ENCODE measurements around the gene TRAT1.
"Not testable (repeated sequence)": the region's sequence is repeated elsewhere in the genome, so short reads cannot be mapped to it uniquely, and the experiment has no call there.

The TRAT1 gene, protein sequence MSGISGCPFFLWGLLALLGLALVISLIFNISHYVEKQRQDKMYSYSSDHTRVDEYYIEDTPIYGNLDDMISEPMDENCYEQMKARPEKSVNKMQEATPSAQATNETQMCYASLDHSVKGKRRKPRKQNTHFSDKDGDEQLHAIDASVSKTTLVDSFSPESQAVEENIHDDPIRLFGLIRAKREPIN

DNA sequence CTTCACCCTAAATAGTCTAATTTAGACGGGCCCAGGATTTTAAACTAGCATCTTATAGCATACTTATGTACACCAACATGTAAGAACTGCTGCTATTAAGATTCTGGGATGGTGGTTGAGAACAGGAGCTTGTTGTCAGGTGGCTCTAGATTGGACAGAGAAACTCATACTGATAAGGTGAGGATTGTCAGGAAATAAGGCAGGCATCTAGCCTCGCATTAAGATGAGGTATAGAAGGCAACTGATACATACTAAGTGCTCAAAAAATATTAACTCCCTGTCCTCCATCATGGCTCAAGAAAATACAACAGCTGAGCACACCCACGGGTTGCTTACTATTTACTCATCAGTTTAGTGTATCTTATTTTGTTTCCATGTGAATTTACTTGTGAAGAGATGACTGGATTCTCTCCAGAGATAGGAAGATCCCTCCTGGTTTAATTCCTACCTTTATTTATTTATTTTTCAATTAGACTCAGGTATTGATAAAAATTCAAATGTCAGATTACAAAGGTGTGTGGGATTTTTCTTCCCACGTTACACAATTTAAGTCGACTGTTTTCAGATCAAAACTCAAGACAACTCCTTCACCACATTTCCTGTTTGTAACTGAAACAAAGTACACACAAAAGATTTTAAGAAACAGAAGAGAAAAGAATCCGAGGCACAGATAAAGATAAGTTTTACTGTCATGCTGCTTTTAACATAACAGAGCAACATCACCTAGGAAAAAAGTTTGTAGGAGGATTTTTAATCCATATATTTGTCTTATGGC is at the start of gene TRAT1:
Gene TRAT1 (plus strand): TSS at position 664 of the 775 bp plus-strand sequence. CDS start 142 bp downstream, outside the sequence.
- no peak within 1 kb of the TSS for H3K4me3 ChIP-seq (ENCODE audit: low read depth, low read length)

DNA sequence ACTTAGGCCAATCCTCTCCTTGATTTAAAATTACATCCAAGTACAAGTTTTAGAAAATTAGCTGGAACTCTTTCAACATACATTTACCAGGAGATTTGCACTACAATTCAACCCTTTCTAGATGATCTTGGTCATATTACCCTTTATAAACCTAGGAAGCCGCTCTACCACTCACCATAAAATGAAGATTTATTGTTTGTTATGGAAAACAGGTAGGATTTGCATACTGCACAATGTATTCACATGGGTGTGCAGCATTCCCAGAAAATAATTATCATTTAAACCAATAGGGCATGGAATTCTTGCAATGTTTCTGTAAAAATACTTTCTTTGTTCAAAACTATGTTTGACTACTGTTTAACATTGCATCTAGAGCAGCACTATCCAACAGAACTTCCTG is 46.9 kb upstream of the TRAT1 start:
- H3K4me3 ChIP-seq (ENCODE audit: low read depth, low read length) = no peak overlapping the region

DNA sequence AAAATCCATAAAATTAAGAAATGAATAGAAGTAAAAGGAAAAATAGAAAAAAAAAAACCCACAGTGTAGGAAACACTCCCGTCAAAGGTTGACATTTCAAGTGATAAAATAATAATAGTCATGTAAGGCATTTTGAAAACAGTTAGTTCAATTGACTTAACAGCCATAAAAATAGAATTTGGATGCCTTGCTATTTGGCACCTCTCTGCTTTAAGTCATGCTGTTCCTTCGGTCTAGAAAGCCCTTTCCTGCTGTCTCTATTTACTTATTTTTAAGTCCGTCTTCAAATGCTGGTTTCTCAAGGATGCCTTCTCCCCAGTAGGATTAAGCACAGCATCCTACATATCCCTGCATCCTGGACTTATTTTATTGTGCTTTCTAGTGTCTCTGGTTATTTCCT is 43.1 kb upstream of the TRAT1 start:
- H3K4me3 ChIP-seq (ENCODE audit: low read depth, low read length) = no peak overlapping the region

DNA sequence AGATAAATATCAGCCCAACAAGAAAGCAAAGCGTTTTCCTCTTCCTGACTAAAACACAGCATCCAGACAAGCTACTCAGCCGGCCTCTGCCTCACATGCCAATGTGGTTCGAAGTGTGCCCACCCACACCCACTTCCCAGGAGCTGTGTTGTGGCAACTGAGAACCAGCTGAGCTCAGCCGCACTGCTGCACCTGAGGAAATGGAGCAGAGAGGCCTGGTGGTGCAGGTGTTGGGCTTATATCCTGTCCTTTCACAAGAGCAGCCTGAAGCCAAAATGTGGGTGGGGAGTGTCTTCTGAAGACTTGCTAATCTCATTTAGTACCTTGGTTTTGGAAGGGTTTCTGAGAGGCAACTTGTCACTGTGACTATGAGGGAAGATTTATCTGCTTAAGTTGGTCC is 42.4 kb upstream of the TRAT1 start:
- no peak overlapping the region for H3K4me3 ChIP-seq (ENCODE audit: low read depth, low read length)

DNA sequence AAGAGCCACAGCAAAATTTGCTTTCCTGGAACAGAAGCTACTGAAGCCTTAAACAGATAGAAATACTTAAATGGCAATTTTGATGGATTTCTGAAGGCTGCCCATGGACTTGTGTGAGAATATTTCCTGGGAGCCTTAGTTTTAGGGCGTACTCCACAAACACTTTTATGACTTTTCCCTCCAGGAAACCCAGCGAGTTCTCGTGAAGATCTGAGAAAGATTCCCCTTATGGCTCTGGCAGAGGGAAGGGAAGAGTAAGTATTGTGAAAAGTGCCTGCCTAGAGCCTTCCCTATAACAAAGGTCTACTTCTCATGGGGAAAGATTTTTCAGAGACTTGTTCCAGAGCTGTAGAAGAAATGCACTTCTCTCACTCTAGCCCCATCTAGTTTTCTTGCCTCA is 31.1 kb upstream of the TRAT1 start:
- H3K4me3 ChIP-seq (ENCODE audit: low read depth, low read length) = no peak overlapping the region

DNA sequence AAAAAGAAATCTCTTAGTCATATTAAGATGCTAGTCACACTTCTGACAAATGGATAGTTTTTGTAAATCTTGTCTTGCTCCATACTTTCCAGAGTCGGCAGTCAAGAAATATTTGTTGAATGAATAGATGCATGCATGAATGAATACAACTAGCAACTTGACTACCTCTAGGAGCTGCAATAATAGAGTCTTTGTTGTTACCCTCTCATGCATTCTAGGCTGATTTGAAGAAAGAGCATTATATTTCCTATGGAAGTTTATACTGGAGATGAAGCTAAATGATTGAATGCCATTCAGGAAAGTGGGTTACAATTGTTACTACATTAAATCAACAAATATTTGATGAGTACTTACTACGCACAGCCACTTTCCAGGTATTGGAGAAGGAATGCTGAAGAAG is 18.1 kb upstream of the TRAT1 start:
- H3K4me3 ChIP-seq (ENCODE audit: low read depth, low read length) = no peak overlapping the region

DNA sequence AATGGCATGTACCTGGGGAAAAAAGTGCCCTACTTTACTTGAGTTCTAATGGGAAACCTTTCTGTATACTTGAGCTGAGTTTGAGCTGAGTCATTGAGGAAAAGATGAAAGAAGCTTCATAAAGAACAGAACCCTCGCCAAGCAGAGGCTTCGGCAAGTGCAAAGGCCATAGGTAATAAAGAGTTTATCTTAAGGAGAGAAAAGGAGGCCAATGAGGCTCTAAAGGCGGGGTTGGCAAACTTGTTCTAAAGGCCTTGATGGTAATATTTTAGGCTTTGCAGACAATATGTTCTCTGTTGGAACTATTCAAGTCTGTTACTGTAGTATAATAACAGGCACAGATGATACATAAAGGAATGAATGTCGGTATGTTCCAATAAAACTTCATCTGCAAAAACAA is 17.6 kb upstream of the TRAT1 start:
- no peak overlapping the region for H3K4me3 ChIP-seq (ENCODE audit: low read depth, low read length)

DNA sequence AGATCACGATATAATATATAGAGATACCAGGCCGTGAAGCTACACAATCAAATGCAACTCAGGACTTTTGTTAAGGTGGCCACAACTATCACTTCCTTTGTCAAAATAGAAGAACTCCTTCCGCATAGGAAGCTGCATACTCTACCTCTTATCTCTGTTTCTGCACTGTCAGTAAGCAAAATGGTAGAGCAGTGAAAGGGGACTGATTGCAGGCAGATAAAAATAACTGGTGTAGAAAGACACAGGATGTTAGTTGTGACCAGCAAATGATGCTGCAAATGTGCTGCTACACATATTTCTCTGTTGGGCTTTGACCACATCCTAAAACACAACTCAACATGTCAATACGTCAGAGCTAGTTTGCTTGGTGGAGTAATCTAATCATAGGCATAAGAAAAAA is 16.3 kb upstream of the TRAT1 start:
- H3K4me3 ChIP-seq (ENCODE audit: low read depth, low read length) = no peak overlapping the region

DNA sequence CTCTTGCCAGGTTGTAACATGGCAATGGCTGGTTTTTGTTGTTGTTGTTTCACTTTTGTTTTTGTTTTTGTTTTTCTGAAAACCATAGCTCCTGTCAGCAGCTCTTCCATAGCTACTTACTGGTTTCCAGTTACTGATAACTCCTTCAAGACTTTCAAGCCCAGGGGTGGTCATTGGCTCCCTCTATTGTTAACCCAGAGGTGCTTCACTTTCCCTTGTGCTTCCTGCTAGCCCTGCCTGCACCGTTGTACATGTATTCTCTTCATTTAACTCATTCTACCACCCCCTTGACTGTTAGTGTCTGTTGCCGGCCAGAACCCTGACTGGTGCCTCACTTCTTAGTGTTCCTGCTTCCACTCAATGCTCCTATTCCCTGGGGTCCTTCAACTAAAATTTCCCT is 4.2 kb upstream of the TRAT1 start:
- no peak overlapping the region for H3K4me3 ChIP-seq (ENCODE audit: low read depth, low read length)

DNA sequence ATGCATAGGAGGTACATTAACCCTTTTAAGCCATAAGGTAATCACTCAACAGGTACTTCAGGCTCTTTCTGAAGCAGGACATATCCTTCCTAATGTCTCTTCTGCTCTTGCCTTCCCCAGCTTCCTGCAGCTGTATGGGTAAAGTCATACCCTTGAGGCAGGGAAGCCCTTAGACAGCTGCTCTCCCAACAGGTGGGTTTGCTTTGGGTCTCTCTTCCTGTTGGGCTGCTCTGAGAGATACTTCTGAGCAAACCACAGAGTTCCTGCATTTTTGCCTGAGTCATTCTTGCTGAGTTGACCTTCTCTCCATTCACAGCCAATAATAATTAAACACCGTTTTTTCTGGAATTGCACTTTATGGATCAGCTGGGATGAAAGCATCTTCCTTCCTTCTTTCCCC is 2.0 kb upstream of the TRAT1 start:
- H3K4me3 ChIP-seq (ENCODE audit: low read depth, low read length) = no peak overlapping the region

DNA sequence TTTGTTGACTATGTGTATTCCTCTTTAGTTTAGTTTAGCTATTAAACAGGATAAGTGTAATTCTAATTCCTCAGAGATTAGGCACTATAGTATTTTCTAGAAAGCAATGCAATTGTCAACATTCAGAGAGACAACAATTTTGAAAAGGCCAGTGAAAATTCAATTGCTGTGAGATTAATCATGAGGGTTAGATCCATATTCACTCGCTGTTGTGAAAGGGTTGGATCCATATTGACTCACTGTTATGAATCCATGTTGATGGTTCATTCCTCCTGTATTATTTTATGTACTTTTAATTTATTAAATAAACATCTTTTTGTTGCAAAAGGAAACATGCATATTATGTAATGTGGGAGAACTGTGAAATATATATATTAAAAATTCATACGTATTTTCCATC is 641 bp downstream of the TRAT1 start:
- H3K4me3 ChIP-seq (ENCODE audit: low read depth, low read length) = no peak overlapping the region

DNA sequence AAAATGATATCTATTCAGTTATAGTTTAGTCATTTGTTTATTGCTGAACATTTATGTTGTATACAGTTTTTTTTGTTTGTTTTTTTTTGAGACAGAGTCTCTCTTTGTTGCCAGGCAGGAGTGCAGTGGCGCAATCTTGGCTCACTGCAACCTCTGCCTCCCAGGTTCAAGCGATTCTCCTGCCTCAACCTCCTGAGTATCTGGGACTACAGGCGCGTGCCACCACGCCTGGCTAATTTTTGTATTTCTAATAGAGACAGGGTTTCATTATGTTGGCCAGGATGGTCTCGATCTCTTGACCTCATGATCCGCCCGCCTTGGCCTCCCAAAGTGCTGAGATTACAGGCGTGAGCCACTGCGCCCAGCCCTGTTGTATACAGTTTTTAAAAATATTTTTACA is 1.2 kb downstream of the TRAT1 start:
- not testable (repeated sequence) for H3K4me3 ChIP-seq (ENCODE audit: low read depth, low read length)

DNA sequence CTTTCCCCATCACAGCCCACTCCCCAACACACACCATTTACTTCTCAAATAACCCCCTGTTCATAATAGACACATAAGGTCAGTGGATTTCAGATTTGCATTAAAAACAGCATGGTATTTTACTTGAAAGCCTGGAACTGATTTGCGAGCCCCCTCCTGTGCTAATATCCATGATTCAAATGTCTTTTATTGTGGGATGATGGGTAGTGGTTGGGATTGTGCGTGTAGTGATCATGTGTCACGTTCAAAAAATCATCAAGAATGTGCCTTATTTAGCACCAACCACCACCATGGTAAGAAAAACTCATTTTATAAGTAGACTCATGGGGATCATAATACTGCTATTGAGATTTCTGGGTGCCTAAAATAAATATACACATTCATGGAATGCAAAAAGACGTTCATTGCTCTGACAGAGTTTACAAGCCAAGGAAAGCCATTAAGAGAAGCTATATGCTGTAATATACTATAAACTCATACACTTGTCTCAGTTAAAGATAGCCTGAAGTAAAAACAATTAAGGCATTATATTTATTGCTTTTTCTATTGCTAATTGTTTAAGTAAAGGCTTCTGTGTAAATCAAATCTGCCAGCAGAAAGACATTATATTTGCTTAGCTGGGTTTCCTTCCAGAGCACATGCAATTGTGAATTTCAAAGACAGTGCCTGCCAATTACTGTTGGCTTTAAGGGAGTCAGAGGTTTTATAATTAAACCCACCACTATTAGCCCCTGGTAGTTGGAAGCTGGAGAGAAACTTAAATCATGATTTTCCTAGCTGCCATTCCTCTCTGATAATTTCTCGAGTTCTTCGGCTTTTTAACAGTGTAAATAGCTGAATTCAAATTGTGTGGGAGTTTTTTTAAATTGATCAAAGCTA is 4.0 kb downstream of the TRAT1 start:
- no peak overlapping the region for H3K4me3 ChIP-seq (ENCODE audit: low read depth, low read length)

DNA sequence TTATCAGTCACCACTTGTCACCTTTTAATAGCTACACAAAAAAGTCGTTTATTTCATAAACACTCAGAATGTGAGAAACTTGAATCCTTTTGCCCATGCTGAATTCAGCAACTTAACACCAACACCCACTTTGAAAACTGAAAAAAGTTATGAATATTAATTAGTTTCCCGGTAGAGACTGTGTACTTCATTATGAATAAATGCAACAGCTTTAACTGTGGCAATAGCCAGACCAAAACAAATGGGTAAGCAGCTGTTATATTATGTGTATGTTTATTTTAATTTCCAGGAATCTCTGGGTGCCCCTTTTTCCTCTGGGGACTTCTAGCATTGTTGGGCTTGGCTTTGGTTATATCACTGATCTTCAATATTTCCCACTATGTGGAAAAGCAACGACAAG is 7.8 kb downstream of the TRAT1 start:
- no peak overlapping the region for H3K4me3 ChIP-seq (ENCODE audit: low read depth, low read length)

DNA sequence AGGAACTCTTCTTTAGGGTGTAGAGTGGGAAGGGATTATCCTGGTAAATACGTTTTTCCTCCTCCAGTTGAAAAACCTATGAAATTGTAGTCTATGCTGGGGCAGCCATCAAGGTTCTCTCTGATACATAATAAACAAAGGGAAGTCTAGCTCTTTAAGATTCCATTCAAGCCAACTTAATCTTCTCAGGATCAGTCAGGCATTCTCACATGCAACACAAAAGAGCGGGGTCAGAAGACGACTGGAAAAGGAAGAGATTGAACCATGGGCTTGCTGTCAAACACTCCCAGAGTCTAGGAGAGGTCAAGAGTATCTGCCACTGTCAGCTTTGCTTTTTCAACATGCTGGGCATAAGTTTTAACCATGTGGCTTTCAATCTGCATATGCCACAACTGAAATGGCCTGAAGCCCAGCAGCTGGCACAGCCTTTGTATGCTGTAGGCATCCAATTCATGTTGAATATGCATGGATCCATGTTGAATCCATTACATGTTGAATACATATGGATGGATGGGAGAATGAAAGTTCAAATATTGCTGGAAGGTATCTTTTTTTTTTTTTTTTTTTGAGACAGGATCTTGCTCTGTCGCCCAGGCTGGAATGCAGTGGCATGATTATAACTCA is 8.5 kb downstream of the TRAT1 start:
- H3K4me3 ChIP-seq (ENCODE audit: low read depth, low read length) = no peak overlapping the region

DNA sequence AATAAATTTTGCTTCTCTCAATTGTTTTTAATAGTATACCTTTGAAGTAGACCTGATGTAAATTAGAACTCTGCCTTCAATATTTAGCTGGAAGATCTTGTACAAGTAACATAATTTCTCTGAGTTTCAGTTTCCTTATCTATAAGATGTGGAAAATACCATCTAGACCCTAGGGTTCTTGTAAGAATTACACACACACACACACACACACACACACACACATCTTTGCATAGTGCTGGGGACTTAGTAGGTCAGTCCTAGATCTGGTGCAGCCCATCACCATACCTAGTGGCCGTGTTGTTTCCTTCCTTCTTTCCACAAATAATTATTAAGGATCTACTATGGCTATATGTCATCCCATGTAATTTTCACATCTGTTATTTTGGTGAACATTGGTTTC is 11.0 kb downstream of the TRAT1 start:
- no peak overlapping the region for H3K4me3 ChIP-seq (ENCODE audit: low read depth, low read length)

DNA sequence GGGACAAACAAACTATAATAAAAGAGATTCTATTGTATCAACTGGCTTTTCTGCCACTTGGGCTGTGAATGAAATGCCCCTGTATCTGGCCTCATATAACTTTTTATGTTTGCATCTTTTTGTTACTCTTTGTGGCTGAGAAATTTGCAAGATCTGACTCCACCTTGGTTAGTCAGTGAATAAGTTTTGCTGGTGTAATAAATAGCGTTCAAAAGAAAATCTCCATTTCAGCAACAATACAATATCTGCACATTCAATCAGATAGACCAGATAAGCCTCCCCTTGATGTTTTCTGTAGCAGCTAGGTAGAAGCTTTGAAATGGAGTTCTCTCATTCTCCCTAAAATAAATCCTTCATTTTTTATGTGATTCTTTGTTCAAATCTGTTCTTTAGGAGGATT is 12.0 kb downstream of the TRAT1 start:
- no peak overlapping the region for H3K4me3 ChIP-seq (ENCODE audit: low read depth, low read length)

DNA sequence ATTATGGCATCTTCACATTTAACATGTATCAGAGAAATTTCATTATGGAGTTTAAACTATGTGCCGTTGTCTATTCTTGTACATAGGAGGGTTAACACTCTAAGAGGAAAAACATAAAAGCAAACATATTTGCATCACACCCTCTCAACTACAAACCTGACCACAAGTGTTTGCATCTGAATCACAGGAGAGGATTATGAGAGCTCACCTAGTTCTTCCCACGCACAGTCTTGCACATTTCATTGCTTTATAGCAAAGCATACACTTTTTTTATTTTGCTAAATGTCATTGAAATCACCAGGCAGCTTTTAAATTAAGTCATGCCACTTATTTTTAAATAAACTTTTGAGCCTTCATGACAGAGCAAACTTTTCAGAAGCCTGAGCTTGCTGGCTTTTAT is 12.5 kb downstream of the TRAT1 start:
- H3K4me3 ChIP-seq (ENCODE audit: low read depth, low read length) = no peak overlapping the region

DNA sequence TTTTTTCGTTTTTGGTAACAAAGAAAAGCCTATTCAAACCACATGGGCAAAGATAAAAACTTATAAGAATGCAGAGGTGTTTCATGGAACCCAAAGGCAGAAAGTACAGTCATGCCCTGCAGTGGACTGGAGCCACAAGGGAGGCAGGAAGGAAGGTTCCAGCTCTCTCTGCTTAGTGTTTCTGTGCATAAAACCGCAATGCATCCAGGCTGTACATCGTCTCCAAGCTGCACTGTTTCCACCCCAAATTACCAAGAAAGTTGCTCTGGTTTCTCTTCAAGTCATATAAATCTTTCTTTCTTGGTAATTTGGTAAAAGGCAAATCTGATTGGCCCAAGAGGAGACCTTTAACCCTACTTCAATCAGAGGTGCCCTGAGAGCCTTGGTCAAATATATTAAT is 15.8 kb downstream of the TRAT1 start:
- no peak overlapping the region for H3K4me3 ChIP-seq (ENCODE audit: low read depth, low read length)

DNA sequence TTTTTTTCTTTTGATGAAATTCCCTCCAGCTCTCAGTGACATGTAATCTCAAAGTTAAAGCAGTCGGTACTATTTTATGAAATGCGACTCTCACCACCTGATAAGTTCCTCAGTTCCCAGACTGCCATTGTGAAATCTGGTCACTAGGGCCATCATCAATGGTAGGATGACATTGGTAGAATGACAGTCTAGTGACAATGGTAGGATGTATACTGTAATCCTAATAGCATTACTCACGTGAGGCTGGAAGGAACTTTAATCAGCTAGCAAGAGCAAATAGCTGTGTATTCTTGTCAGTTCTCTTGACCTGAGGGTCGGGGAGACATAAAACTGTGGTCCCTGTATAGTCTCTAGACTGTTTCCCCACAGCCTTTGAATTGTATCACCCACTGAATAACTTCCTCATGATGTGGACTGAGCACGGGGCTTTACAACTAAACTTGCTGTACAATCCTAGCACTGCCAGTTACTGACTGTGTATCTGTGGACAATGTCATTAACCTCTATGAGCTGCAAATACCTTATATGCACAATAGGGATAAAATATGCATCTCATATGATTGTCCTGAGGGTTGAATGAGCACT is 23.2 kb downstream of the TRAT1 start:
- no peak overlapping the region for H3K4me3 ChIP-seq (ENCODE audit: low read depth, low read length)

DNA sequence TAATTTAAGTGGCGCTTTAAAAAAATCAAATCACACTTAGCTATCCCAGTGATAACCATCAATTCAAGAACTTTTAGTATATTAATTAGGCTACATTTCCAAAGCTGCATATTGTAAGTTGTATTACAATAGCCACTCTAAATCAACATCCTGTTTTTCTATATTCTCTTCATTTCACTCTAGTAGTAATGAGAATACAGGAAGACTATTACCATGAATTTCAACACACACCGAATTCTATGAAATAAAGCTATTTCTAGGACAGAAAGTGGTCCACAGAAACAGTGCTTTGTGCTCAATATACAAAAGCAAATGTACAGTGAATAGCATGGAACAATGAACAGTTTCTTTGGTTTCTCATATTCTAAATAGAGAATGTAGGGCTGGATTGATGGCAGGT is 24.6 kb downstream of the TRAT1 start:
- no peak overlapping the region for H3K4me3 ChIP-seq (ENCODE audit: low read depth, low read length)
